MCF 10A (cell line): ENCODE results near the gene PTCD1. TPM values are rescaled to one million over a fixed set of nuclear protein-coding genes. Genes with fewer than 3 reads are reported as not detected.

Source experiments
- Bru-seq: library from RNA; stranded (reverse); fragments of 400-500 nt; gene quantifications from one replicate; lab custom pipeline; 2021; lab: Mats Ljungman, UMichigan
- BruChase-seq, 2 experiments: library from RNA; stranded (reverse); fragments of 400-500 nt; gene quantifications; one replicate each; lab custom pipeline; 2021; lab: Mats Ljungman, UMichigan
- BruUV-seq: library from RNA; stranded (reverse); fragments of 400-500 nt; replicated peaks from 2 replicates; lab custom pipeline; 2021; lab: Mats Ljungman, UMichigan
- CTCF ChIA-PET: fragments of 300-600 bp; sonication (Branson Sonifier 250); formaldehyde crosslinking; extraction: SDS; loops from one replicate; lab custom pipeline; 2021; ENCODE audit warnings: antibody characterized with exemption, inconsistent platforms; lab: Yijun Ruan, JAX
- POLR2A ChIA-PET: fragments of 300-600, 350-650 bp; sonication (Branson Sonifier 250); formaldehyde crosslinking; extraction: SDS; loops from one replicate; lab custom pipeline; 2020; ENCODE audit warnings: antibody characterized with exemption, inconsistent platforms; lab: Yijun Ruan, JAX
- DNase-seq: peaks from one replicate; pipeline ENCODE4 v3.0.0-alpha.2; 2018; ENCODE audit not compliant: unreplicated experiment
- H3K27ac Mint-ChIP-seq: one replicate; pipeline ENCODE4 v1.8.0; 2022; ENCODE audit warnings: mild to moderate bottlenecking, low read depth, mixed read lengths; ENCODE audit not compliant: unreplicated experiment
- H3K27me3 Mint-ChIP-seq: one replicate; pipeline ENCODE4 v1.8.0; 2022; ENCODE audit warnings: mixed read lengths; ENCODE audit not compliant: insufficient read depth, unreplicated experiment
- H3K36me3 Mint-ChIP-seq: one replicate; pipeline ENCODE4 v1.8.0; 2022; ENCODE audit warnings: mild to moderate bottlenecking, moderate library complexity, mixed read lengths; ENCODE audit not compliant: insufficient read depth, unreplicated experiment
- H3K4me1 Mint-ChIP-seq: one replicate; pipeline ENCODE4 v1.8.0; 2022; ENCODE audit warnings: mixed read lengths; ENCODE audit not compliant: insufficient read depth, unreplicated experiment
- H3K4me3 Mint-ChIP-seq: one replicate; pipeline ENCODE4 v1.8.0; 2022; ENCODE audit warnings: mild to moderate bottlenecking, moderate library complexity, mixed read lengths; ENCODE audit not compliant: unreplicated experiment
- H3K9me3 Mint-ChIP-seq: one replicate; pipeline ENCODE4 v1.8.0; 2022; ENCODE audit warnings: mixed read lengths; ENCODE audit not compliant: unreplicated experiment
- intact Hi-C: fragments of 100-400 bp; cut with micrococcal nuclease; formaldehyde crosslinking; loops from 2 replicates; pipeline ENCODE4 v1.14.1; 2022
- long read RNA-seq: library from polyadenylated mRNA; stranded (forward); transcript quantifications from one replicate; pipeline ENCODE4 v2.0.0, GENCODE V29; 2022
- total RNA-seq: library from RNA; stranded (reverse); gene quantifications from 2 replicates; pipeline ENCODE4 v1.2.3, GENCODE V29; 2022
- TF ChIP-seq, protein P1 (sequence below): fragments of 200-600 bp; IDR thresholded peaks from one replicate; pipeline ENCODE4 v1.8.0; 2022; ENCODE audit warnings: antibody characterized with exemption, mild to moderate bottlenecking; ENCODE audit not compliant: unreplicated experiment

The PTCD1 gene, protein sequence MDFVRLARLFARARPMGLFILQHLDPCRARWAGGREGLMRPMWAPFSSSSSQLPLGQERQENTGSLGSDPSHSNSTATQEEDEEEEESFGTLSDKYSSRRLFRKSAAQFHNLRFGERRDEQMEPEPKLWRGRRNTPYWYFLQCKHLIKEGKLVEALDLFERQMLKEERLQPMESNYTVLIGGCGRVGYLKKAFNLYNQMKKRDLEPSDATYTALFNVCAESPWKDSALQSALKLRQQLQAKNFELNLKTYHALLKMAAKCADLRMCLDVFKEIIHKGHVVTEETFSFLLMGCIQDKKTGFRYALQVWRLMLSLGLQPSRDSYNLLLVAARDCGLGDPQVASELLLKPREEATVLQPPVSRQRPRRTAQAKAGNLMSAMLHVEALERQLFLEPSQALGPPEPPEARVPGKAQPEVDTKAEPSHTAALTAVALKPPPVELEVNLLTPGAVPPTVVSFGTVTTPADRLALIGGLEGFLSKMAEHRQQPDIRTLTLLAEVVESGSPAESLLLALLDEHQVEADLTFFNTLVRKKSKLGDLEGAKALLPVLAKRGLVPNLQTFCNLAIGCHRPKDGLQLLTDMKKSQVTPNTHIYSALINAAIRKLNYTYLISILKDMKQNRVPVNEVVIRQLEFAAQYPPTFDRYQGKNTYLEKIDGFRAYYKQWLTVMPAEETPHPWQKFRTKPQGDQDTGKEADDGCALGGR
- 4.9 and 8.6 TPM in 2 replicates for total RNA-seq
- percentile 44 among the genes with signal in this experiment for Bru-seq, nascent RNA
- percentile 65 among the genes with signal in this experiment for BruChase-seq, experiment 1, labeled RNA remaining after a 6-hour chase
- percentile 60 among the genes with signal in this experiment for BruChase-seq, experiment 2, labeled RNA remaining after a 2-hour chase
- long read RNA-seq, full-length matches to known transcripts, result 41 of 67 reads
- long read RNA-seq, partial matches to known transcripts, result 2 of 67 reads
- long read RNA-seq, other reads (novel, unspliced or antisense), result 24 of 67 reads

DNA sequence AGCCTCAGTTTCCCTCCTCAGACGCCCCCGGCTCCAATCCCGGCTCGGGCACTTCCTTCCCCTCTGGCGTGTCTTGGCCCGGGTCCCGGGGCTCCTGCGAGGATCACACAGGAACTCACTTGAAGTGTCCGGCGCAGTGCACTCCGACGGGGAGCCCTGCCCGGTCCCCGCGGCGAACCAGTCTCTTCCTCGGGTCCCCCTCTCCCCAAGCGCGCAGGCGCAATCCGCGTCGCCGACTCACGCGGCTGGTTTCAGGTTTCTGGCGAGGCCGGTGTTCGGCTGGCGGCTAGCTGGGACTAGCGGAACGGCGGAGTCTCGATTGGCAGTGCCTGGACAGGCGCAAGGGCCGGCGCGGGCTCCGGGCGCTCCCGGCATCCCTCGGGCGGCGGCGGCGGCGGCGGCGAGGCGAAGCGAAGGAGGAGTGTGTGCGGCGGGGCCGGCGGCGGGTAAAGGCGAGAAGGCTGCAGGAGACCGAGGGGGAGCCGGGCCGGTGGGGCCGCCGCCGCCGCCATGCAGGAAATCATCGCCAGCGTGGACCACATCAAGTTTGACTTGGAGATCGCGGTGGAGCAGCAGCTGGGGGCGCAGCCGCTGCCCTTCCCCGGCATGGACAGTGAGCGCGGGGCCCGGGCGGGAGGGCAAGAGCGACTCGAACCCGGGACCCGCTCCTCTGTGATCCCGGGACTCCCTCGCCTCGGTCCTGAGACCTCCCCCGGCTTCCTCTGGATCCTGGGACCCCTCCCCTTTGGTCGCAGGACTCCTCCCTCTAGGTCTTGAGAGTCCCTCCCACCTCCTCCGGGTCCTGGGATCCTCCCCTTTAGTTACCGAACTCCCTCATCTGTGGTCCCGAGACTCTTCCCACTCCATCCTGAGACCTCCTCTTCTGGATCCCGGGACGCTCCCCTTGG lies at the start of gene PTCD1, which contains the start of gene CPSF4:
PTCD1 (minus strand) TSS at position 226 of the 908 bp plus-strand sequence. CDS start 3,556 bp downstream, outside the sequence.
CPSF4 (plus strand) TSS at position 371 of the 908 bp plus-strand sequence; CDS start at position 511, 140 bp downstream.
- intact Hi-C loops, result no loop called here
- no TSS peak for BruUV-seq
- peaks cover 46% of the 10 kb centered on the region for H3K36me3 Mint-ChIP-seq
- H3K27me3 Mint-ChIP-seq, result no peaks in the 10 kb centered on the region
- peak within 1 kb of the TSS; percentile 94 for H3K4me3 Mint-ChIP-seq
- peak within 1 kb of the TSS; percentile 97 for H3K27ac Mint-ChIP-seq
- DNase-seq, result peak; percentile 96
- H3K9me3 Mint-ChIP-seq, result no peaks in the 10 kb centered on the region
- ChIA-PET CTCF (interaction anchor here (0.6 to 1.3 kb wide), 2 partner anchors 21 to 609 kb away, joined by 3 read pairs; no protein-coding TSS in a partner anchor), POLR2A (interaction anchor here (0.7 to 3.2 kb wide), 15 partner anchors 10 to 649 kb away, joined by 3 to 33 read pairs (median 6); partner anchors contain the start of genes ARPC1A, ATP5MF, BUD31 and PDAP1)
- TF ChIP-seq, protein P1, sequence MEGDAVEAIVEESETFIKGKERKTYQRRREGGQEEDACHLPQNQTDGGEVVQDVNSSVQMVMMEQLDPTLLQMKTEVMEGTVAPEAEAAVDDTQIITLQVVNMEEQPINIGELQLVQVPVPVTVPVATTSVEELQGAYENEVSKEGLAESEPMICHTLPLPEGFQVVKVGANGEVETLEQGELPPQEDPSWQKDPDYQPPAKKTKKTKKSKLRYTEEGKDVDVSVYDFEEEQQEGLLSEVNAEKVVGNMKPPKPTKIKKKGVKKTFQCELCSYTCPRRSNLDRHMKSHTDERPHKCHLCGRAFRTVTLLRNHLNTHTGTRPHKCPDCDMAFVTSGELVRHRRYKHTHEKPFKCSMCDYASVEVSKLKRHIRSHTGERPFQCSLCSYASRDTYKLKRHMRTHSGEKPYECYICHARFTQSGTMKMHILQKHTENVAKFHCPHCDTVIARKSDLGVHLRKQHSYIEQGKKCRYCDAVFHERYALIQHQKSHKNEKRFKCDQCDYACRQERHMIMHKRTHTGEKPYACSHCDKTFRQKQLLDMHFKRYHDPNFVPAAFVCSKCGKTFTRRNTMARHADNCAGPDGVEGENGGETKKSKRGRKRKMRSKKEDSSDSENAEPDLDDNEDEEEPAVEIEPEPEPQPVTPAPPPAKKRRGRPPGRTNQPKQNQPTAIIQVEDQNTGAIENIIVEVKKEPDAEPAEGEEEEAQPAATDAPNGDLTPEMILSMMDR, result no peak
- peaks cover 5% of the 10 kb centered on the region for H3K4me1 Mint-ChIP-seq

DNA sequence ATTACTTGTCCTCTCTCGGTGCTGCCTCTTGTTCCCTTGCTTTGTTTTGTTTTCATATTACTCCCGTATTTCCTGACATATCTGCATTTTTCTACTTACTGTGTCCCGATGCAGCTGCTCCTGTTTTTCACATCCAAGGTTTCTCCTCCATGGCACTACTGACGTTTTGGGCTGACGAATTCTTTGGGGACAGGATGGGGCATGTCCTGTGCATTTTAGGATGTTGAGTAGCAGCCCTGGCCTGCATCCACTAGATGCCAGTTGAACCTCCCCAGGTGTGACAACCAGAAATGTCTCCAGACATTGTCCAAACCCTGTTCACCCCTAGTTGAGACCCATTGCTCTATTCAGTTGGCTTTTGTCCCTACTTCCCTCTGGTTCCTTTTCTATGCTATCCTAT lies 46.5 kb upstream of the PTCD1 start:
- Mint-ChIP-seq H3K4me1 (peaks cover 6% of the 10 kb centered on the region), H3K9me3 (peaks cover 8% of the 10 kb centered on the region), H3K4me3 (no peak overlapping the region), H3K36me3 (peaks cover 27% of the 10 kb centered on the region), H3K27ac (no peak overlapping the region), H3K27me3 (no peaks in the 10 kb centered on the region)
- DNase-seq, result no peak
- BruUV-seq, result no TSS peak
- ChIA-PET POLR2A (interaction anchor here (0.9 to 3.2 kb wide), 2 partner anchors 11 to 15 kb away, joined by 4 to 18 read pairs; partner anchors contain the start of gene ZNF394), CTCF (no interaction called here)
- TF ChIP-seq, protein P1, result no peak
- intact Hi-C loops, result no loop called here

DNA sequence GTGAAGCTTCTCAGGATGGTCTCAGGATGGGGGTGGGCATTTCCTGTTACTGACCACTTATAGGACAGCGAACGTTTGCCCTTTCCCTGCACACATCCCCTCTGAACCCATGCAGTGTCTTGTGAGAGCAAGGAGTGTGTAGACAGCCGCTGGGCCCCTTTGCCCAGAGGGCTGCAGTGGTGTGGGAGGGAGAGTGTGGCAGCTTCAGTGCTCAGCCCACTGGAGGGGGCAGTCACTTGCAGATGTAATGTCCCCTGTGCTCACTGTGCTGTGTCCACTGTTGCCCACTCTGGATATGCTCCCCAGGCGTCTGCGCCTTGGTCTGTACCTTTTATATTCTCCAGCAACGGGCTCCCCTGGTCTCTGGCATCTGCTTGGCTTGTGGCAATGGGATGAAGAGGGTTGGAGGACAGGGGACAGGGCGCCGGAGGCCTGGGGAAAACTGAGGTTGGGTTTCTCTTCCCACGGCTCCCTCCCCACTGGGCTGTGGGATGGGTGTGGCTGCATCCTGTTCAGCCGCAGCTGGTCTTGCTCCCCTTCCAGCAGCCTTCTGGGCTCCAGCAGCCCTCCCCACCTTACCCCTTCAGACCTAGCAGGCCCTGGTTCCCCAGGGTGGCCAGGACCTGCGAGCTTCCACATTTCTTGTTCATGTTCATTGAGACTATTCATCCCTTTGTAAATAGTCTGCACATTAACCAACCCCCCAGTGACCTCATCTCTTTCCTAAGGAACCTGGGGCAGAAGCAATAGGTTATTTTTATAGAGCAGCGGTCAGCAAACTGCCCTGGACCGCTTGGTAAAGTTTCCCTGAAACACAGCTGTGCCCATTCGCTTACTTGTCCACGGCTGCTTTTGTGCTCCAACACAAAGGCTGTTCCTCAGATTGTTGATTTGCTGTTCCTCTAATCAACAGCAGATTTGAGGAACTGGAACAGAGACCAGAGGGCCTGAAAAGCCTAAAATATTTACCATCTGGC lies 40.2 kb upstream of the PTCD1 start:
- CTCF ChIA-PET, result no interaction called here
- peaks cover 58% of the 10 kb centered on the region for H3K36me3 Mint-ChIP-seq
- no peak overlapping the region for H3K4me3 Mint-ChIP-seq
- no peaks in the 10 kb centered on the region for H3K9me3 Mint-ChIP-seq
- DNase-seq, result no peak
- no peak overlapping the region for H3K27ac Mint-ChIP-seq
- no peaks in the 10 kb centered on the region for H3K4me1 Mint-ChIP-seq
- intact Hi-C loops, result loop anchor here (10.0 kb wide), 1 partner anchor 136 kb away; the partner anchor contains the start of gene ZSCAN25
- TF ChIP-seq, protein P1, result no peak
- no TSS peak for BruUV-seq
- H3K27me3 Mint-ChIP-seq, result no peaks in the 10 kb centered on the region
- POLR2A ChIA-PET, result no interaction called here
